A549 (cell line): ENCODE measurements around the gene EDARADD. TPM values are rescaled to one million over a fixed set of nuclear protein-coding genes. Genes with fewer than 3 reads are reported as not detected.

Experiments
- ATAC-seq, 2 experiments: fragments of 200-7000 bp in 1 of 2; fragments of >200 bp in 1 of 2; cut with Nextera tagmentation in 1 of 2; cut with Tn5 transposase in 1 of 2; 3 replicates each; pipeline versions ENCODE4 v1.8.0 to v1.9.1; 2018 to 2020; ENCODE audit warnings: mild to moderate bottlenecking in 1 of 2, moderate library complexity in 1 of 2
- CTCF ChIA-PET: fragments of 300-600 bp; sonication (Branson Sonifier 250); formaldehyde crosslinking; extraction: SDS; loops from one replicate; lab custom pipeline; 2021; ENCODE audit warnings: antibody characterized with exemption, inconsistent platforms; lab: Yijun Ruan, JAX
- POLR2A ChIA-PET: fragments of 350-600 bp; formaldehyde crosslinking; extraction: SDS; loops from one replicate; lab custom pipeline; 2021; ENCODE audit warnings: antibody characterized with exemption, inconsistent platforms; lab: Yijun Ruan, JAX
- DNase-seq, 2 experiments: peaks; one replicate each; pipeline versions ENCODE4 v3.0.0 to v3.0.0-alpha.2; 2011 to 2016; ENCODE audit warnings: low read depth in 1 of 2, low spot score in 1 of 2
- FAIRE-seq: peaks from 2 replicates; lab custom pipeline; 2011; peaks lifted over from hg19 to GRCh38; lab: Jason Lieb, UNC
- H3K27ac ChIP-seq, 2 experiments: fragments of >200 bp; sonication (Bioruptor Twin); formaldehyde crosslinking; 3 replicates each; pipeline ENCODE4 v1.5.1; 2016 to 2017
- H3K4me1 ChIP-seq: fragments of >200 bp; sonication (Bioruptor Twin); formaldehyde crosslinking; 3 replicates; pipeline ENCODE4 v1.6.1; 2016
- H3K4me2 ChIP-seq: fragments of >200 bp; sonication (Bioruptor Twin); formaldehyde crosslinking; 3 replicates; pipeline ENCODE4 v1.6.1; 2016
- H3K4me3 ChIP-seq: fragments of >200 bp; sonication (Bioruptor Twin); formaldehyde crosslinking; 3 replicates; pipeline ENCODE4 v1.5.1; 2016
- H3K9me3 ChIP-seq: fragments of >200 bp; sonication (Bioruptor Twin); formaldehyde crosslinking; 3 replicates; pipeline ENCODE4 v1.6.1; 2016
- CEBPB ChIP-seq, 2 experiments: fragments of >200 bp in 1 of 2; sonication (Bioruptor Twin) in 1 of 2; formaldehyde crosslinking in 1 of 2; IDR thresholded peaks; 2 replicates each; pipeline ENCODE4 v1.6.1; 2012 to 2016
- FOSL2 ChIP-seq, 2 experiments: fragments of 450-650 bp in 1 of 2; fragments of >200 bp in 1 of 2; sonication (Bioruptor Twin) in 1 of 2; formaldehyde crosslinking; IDR thresholded peaks; 2 replicates each; pipeline versions ENCODE4 v1.5.0 to v1.6.1; 2016 to 2020; ENCODE audit warnings: mild to moderate bottlenecking in 1 of 2, moderate library complexity in 1 of 2
- GATA3 ChIP-seq: IDR thresholded peaks from 2 replicates; pipeline ENCODE4 v1.6.1; 2012; ENCODE audit warnings: borderline replicate concordance
- HES2 ChIP-seq: fragments of >200 bp; sonication (Bioruptor Twin); formaldehyde crosslinking; IDR thresholded peaks from 2 replicates; pipeline ENCODE4 v1.6.1; 2016
- JUN ChIP-seq, 2 experiments: fragments of >200 bp; sonication (Bioruptor Twin); formaldehyde crosslinking; IDR thresholded peaks; 2 replicates in 1 of 2; 3 replicates in 1 of 2; pipeline ENCODE4 v1.6.1; 2016 to 2017
- NFE2L2 ChIP-seq: fragments of 150-350 bp; conservative IDR thresholded peaks from 2 replicates; pipeline ENCODE4 v1.6.1; 2014; ENCODE audit warnings: low read length
- NR3C1 ChIP-seq: fragments of >200 bp; sonication (Bioruptor Twin); formaldehyde crosslinking; IDR thresholded peaks from 3 replicates; pipeline ENCODE4 v1.6.1; 2017
- RAD21 ChIP-seq, 2 experiments: fragments of >200 bp in 1 of 2; sonication (Bioruptor Twin) in 1 of 2; formaldehyde crosslinking in 1 of 2; IDR thresholded peaks in 1 of 2; conservative IDR thresholded peaks in 1 of 2; 2 replicates in 1 of 2; 3 replicates in 1 of 2; pipeline ENCODE4 v1.6.1; 2012 to 2018; ENCODE audit warnings: inconsistent platforms in 1 of 2
- RCOR1 ChIP-seq: fragments of 150-350 bp; IDR thresholded peaks from 2 replicates; pipeline ENCODE4 v1.6.1; 2014; ENCODE audit warnings: antibody characterized with exemption, low read length, low read depth
- SREBF2 ChIP-seq: fragments of 450-650 bp; IDR thresholded peaks from 2 replicates; pipeline ENCODE4 v1.6.1; 2014; ENCODE audit warnings: mild to moderate bottlenecking, moderate library complexity
- ZC3H11A ChIP-seq: fragments of 450-650 bp; IDR thresholded peaks from 2 replicates; pipeline ENCODE4 v1.6.1; 2014; ENCODE audit warnings: antibody characterized with exemption, mild to moderate bottlenecking
- WGBS: methylation state at CpG from one replicate; pipeline ENCODE4 v1.1.6; 2017; ENCODE audit errors: missing lambda C conversion rate; 5-methylcytosine and 5-hydroxymethylcytosine counted together
- polyA plus RNA-seq, 4 experiments: library from polyadenylated mRNA; depleted of rRNA in 3 of 4; stranded (reverse); fragments of >200 nt; fragmentation: RNase III in 1 of 4; extraction: RNeasy Plus Mini Kit Qiagen cat#74134 plus additional on column Dnase treatment in 1 of 4; gene quantifications; 2 replicates in 3 of 4; 3 replicates in 1 of 4; pipeline ENCODE4 v1.2.3, GENCODE V29; 2011 to 2017
- TF ChIP-seq, protein P1 (sequence below): IDR thresholded peaks from 2 replicates; pipeline ENCODE4 v1.6.1; 2012
- TF ChIP-seq, protein P2 (sequence below): IDR thresholded peaks from 2 replicates; pipeline ENCODE4 v1.6.1; 2012; ENCODE audit warnings: low read depth, borderline replicate concordance

EDARADD gene
- polyA plus RNA-seq, 2 of the 4 experiments (the other 2 are of a cell fraction), result 2.1 to 5.8 TPM

DNA sequence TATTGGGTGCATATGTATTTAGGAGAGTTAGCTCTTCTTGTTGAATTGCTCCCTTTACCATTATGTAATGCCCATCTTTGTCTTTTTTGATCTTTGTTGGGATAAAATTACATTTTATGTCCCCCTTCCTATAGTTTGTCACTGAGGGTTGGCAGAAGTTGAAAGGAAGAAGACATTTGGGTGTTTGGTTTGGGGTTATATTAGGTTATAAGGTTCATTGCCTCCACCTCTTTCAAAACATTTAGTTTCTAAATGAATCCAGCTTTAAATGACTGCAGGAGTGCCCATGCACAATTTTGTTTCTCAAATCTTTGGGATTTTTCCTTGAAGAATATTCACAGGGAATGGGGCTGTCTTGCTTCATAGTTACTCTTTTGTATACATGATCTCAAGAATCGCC lies 115.1 kb downstream of the EDARADD start (continued):
- TF ChIP-seq ZC3H11A, result no peak
- TF ChIP-seq, protein P1, sequence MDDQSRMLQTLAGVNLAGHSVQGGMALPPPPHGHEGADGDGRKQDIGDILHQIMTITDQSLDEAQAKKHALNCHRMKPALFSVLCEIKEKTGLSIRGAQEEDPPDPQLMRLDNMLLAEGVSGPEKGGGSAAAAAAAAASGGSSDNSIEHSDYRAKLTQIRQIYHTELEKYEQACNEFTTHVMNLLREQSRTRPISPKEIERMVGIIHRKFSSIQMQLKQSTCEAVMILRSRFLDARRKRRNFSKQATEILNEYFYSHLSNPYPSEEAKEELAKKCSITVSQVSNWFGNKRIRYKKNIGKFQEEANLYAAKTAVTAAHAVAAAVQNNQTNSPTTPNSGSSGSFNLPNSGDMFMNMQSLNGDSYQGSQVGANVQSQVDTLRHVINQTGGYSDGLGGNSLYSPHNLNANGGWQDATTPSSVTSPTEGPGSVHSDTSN, result no peak
- no peak for TF ChIP-seq RAD21 (conservative IDR thresholded peaks at IDR 0.05 in 1 of 2, IDR thresholded peaks at IDR 0.05 in 1 of 2)
- TF ChIP-seq SREBF2, result no peak
- no peak for TF ChIP-seq JUN (IDR thresholded peaks at IDR 0.05)
- TF ChIP-seq FOSL2 (IDR thresholded peaks at IDR 0.05), result no peak
- TF ChIP-seq FOSL2 (CRISPR knock-in tag; IDR thresholded peaks at IDR 0.05), result no peak
- TF ChIP-seq CEBPB (IDR thresholded peaks at IDR 0.05), result no peak

DNA sequence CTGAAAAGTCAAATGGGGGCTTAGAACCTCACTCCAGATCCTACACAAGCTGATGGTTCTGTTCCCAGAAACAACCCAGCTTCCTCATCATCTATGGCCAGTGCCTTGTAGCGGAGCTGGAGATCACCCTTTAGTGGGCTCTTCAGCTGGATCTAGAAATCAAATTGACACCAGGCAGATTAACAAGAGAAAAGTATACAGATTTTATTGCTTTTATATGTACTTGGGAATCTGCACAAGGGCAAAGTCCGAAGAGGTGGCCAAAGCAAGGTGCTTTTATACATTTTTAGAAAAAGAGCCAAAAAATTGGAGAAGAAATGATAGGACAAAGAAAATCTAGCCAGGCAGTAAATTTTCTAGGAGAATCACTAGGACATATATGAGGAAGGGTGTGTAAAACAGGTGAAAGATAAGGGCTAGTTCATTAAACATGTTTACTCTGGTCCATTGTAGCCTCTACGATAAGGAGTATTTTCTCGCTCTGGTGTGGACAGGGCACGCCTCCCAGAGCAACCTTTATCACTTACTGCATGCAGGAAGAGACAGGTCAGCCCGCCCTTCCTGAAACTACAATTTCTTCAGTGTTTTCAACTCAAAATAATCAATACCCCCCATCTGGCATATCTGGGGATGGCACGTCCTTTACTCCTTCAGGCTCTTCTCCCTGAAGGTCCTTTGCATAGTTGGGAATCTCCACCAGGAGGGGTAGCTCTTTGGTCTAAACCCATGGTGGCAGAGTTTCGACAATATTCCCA lies 115.7 kb downstream of the EDARADD start:
- WGBS, result 83% methylated on average over 8 of the region's 8 CpGs
- TF ChIP-seq JUN (IDR thresholded peaks at IDR 0.05), result no peak
- TF ChIP-seq, protein P2, sequence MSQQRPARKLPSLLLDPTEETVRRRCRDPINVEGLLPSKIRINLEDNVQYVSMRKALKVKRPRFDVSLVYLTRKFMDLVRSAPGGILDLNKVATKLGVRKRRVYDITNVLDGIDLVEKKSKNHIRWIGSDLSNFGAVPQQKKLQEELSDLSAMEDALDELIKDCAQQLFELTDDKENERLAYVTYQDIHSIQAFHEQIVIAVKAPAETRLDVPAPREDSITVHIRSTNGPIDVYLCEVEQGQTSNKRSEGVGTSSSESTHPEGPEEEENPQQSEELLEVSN, result no peak
- TF ChIP-seq NFE2L2, result no peak
- ChIA-PET CTCF (interaction anchor here (1.6 kb wide), 1 partner anchor 9 kb away, joined by 5 read pairs; no protein-coding TSS in a partner anchor), POLR2A (no interaction called here)
- Histone ChIP-seq H3K4me1 (0 out of 3 replicates have a peak, but pooled peaks cover 5% of the 10 kb centered on the region), H3K9me3 (no peaks in the 10 kb centered on the region), H3K27ac (no peak overlapping the region), H3K4me2 (no peak overlapping the region), H3K4me3 (no peak overlapping the region)
- FAIRE-seq (no peak), ATAC-seq (peak; percentile 34 to 45; a peak in 2 of 6 replicates), DNase-seq (no peak)

DNA sequence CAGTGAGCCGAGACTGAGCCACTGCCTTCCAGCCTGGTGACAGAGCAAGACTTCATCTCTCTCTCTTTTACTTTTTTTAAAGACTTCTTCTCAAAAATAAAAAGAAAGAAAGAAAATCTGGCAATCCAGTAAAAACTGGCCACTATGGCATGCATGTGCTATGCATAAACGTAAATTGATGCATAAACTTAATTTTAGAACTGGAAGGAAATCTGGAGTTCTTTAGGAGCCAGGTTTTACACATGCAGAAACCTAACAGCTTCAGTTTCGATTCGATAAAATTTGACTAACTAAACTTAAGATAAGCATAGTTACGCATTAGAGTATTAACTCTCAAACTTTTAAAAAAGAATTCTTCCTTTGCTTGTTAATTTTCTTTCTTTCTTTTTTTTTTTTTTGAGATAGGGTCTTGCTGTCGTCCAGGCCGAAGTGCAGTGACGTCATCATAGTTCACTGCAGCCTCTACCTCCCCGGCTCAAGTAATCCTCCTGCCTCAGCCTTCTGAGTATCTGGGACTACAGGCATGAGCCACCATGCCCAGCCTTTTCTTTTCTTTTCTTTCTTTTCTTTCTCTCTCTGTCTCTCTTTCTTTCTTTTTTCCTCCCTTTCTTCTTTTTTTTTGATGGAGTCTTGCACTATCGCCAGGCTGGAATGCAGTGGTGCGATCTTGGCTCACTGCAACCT lies 117.8 kb downstream of the EDARADD start:
- ChIA-PET CTCF (interaction anchor here (0.9 kb wide), 1 partner anchor 403 kb away, joined by 3 read pairs; no protein-coding TSS in a partner anchor), POLR2A (no interaction called here)
- H3K9me3 ChIP-seq, result no peaks in the 10 kb centered on the region
- DNase-seq (no peak), ATAC-seq (no peak), FAIRE-seq (no peak)
- H3K27ac ChIP-seq, result no peak overlapping the region
- H3K4me3 ChIP-seq, result no peak overlapping the region
- no peak overlapping the region for H3K4me2 ChIP-seq
- WGBS, result 82% methylated on average over 11 of the region's 11 CpGs
- H3K4me1 ChIP-seq, result peaks cover 23% of the 10 kb centered on the region; the same call in 2 of the 3 replicates
- no peak for TF ChIP-seq NR3C1
- TF ChIP-seq, all 56 proteins: peak for 0

DNA sequence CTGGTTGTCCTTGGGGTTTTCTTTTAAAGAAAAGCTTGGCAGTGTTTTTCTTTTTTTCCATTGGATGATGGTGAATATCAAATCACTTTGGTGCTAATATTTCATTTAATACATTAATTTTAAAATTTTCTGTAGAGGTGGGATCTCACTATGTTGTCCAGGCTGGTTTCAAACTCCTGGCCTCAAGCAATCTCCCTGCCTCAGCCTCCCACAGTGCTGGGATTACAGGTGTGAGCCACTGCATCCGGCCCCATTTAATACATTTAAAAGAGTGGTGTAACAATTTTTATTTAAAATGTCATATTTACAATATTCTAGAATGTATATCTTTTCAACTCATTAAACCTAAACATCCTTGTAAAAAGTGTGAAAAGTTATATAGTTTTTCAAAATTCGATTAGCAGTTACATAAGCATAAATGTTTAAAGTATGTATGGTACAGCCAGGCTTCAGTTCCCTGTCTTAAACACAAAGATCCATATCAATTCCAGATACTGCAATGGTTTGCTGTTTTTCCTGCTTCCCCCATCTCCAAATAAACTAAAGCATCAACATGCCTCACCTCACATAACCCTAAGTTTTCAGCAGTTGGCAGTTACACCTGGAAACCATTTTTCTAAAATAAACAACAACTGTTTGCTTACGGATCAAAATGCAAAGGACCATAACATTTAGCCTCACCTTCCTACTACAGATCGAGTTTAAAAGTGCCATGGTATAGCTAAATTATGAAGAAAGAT lies 120.8 kb downstream of the EDARADD start:
- FAIRE-seq, result peak; percentile 43
- H3K4me1 ChIP-seq, result peaks cover 31% of the 10 kb centered on the region

More for the DNA sequence above, 120.8 kb downstream of the EDARADD start:
- TF ChIP-seq RCOR1 (no peak), GATA3 (peak; percentile 46; the same call in 1 of the 2 replicates), HES2 (no peak)
- TF ChIP-seq, protein P1, result no peak
- WGBS, result 30% methylated on average over 4 of the region's 4 CpGs
- peak in 1 of 2 experiments; percentile 26 for DNase-seq
- peak overlapping the region in 1 of 2 experiments; percentile 52; a peak in 3 of 6 replicates for H3K27ac ChIP-seq
- no peaks in the 10 kb centered on the region for H3K9me3 ChIP-seq
- ChIA-PET POLR2A (no interaction called here), CTCF (interaction anchor here (0.9 to 1.8 kb wide), 2 partner anchors 25 to 406 kb away, joined by 3 to 4 read pairs; no protein-coding TSS in a partner anchor)
- H3K4me2 ChIP-seq, result peak overlapping the region; percentile 74
- H3K4me3 ChIP-seq, result no peak overlapping the region
- peak in 1 of 2 experiments; percentile 8; a peak in 1 of 6 replicates for ATAC-seq
